GM12873 (cell line): ENCODE results near the gene LMBRD2.

Experiments used
- CTCF ChIP-seq: IDR thresholded peaks from 2 replicates; pipeline ENCODE4 v1.5.1; 2012; ENCODE audit warnings: low read depth, mild to moderate bottlenecking, moderate library complexity, low read length, control low read depth; ENCODE audit not compliant: insufficient read depth; ENCODE audit errors: missing control alignments

Gene LMBRD2

GRCh38 chr5:36055984-36056383, 95.7 kb downstream of the LMBRD2 start:
- no peak for TF ChIP-seq CTCF

- TF ChIP-seq CTCF: no peak
These were observed 97.0 kb downstream of the LMBRD2 start for GRCh38 chr5:36054647-36055046.

- TF ChIP-seq CTCF: no peak
These were observed 99.1 kb downstream of the LMBRD2 start for GRCh38 chr5:36052538-36052937.

- no peak for TF ChIP-seq CTCF
These were observed 101.7 kb downstream of the LMBRD2 start for GRCh38 chr5:36049949-36050348.
